Suprapubic skin (tissue), 4 donors: ENCODE data around the gene SLC8A2. TPM values are rescaled to one million over a fixed set of nuclear protein-coding genes. Genes with fewer than 3 reads are reported as not detected.

Source experiments
- DNase-seq, 2 donors: peaks; one replicate each; pipeline ENCODE4 v3.0.0-alpha.2; 2019; ENCODE audit warnings: low spot score in 2 of 2
- H3K27ac ChIP-seq: fragments of 200-600 bp; sonication (generic); one replicate; pipeline ENCODE4 v1.5.1; 2019
- H3K27me3 ChIP-seq: fragments of 200-600 bp; sonication (generic); one replicate; pipeline ENCODE4 v1.5.1; 2019
- H3K36me3 ChIP-seq: fragments of 200-600 bp; sonication (generic); one replicate; pipeline ENCODE4 v1.5.1; 2019
- H3K4me1 ChIP-seq: fragments of 200-600 bp; sonication (generic); one replicate; pipeline ENCODE4 v1.5.1; 2019
- H3K4me3 ChIP-seq: fragments of 200-600 bp; sonication (generic); one replicate; pipeline ENCODE4 v1.5.1; 2019; ENCODE audit warnings: mild to moderate bottlenecking
- H3K9me3 ChIP-seq: fragments of 200-600 bp; sonication (generic); one replicate; pipeline ENCODE4 v1.5.1; 2019
- EP300 ChIP-seq: sonication (generic); formaldehyde crosslinking; IDR thresholded peaks from one replicate; pipeline ENCODE4 v1.6.1; 2017; ENCODE audit warnings: antibody characterized with exemption
- POLR2A ChIP-seq, 2 donors: fragments of 450-650 bp; IDR thresholded peaks; one replicate each; pipeline ENCODE4 v1.6.1; 2017; ENCODE audit warnings: antibody characterized with exemption in 2 of 2, mild to moderate bottlenecking in 2 of 2, moderate library complexity in 2 of 2
- POLR2AphosphoS5 ChIP-seq, 3 donors: sonication (generic); formaldehyde crosslinking; IDR thresholded peaks; one replicate each; pipeline ENCODE4 v1.6.1; 2017; ENCODE audit warnings: antibody characterized with exemption in 3 of 3
- WGBS: methylation state at CpG from one replicate; pipeline ENCODE4 v1.1.5; 2018; 5-methylcytosine and 5-hydroxymethylcytosine counted together
- total RNA-seq, 4 donors: library from RNA; depleted of rRNA; stranded (reverse); fragments of >200 nt; gene quantifications; one replicate each; pipeline ENCODE4 v1.1.0, GENCODE V29; 2016
- TF ChIP-seq, protein P1 (sequence below), 2 donors: fragments of 200-600 bp in 1 of 2; fragments of 450-650 bp in 1 of 2; sonication (generic) in 1 of 2; IDR thresholded peaks; one replicate each; pipeline ENCODE4 v1.5.1; 2016 to 2019; ENCODE audit warnings: antibody characterized with exemption in 2 of 2, mild to moderate bottlenecking in 1 of 2, moderate library complexity in 1 of 2

SLC8A2 gene
- total RNA-seq, 4 donors from 2014 or later = 0.26 to 1.2 (median 0.38) TPM; not detected in 1

DNA sequence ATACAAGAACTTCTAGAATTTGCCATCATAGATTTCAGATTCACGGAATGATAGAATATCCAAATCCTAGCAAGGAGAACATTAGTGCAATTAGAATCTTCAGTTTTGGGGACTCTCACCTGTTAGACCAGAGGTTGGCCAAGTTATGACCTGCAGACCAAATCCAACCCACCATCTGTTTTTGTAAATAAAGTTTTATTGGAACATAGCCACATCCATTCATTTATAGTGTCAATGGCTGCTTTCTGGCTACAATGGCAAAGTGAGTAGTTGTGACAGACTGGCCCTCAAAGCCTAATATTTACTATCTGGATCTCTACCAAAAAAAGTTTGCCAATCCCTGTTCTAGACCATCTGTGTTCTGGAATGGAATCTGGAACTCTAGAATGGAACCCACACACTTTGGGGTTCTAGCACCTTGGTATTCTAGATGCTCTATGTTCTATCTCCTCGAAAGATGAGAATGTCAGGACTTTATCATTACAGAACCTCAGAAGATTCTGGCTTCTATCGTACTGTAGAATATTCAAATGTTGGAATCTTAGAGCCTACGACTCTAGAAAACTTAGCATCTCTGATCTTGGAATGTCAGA, 9.9 kb upstream of the SLC8A2 start:
- WGBS = 97% methylated on average over 4 of the region's 4 CpGs
- DNase-seq = no peak
- H3K27me3 ChIP-seq = no peaks in the 10 kb centered on the region
- H3K4me3 ChIP-seq = no peak overlapping the region
- peaks cover 24% of the 10 kb centered on the region for H3K4me1 ChIP-seq
- TF ChIP-seq EP300 (no peak), POLR2AphosphoS5 (IDR thresholded peaks at IDR 0.05) (no peak), POLR2A (IDR thresholded peaks at IDR 0.05) (no peak)
- TF ChIP-seq, protein P1, sequence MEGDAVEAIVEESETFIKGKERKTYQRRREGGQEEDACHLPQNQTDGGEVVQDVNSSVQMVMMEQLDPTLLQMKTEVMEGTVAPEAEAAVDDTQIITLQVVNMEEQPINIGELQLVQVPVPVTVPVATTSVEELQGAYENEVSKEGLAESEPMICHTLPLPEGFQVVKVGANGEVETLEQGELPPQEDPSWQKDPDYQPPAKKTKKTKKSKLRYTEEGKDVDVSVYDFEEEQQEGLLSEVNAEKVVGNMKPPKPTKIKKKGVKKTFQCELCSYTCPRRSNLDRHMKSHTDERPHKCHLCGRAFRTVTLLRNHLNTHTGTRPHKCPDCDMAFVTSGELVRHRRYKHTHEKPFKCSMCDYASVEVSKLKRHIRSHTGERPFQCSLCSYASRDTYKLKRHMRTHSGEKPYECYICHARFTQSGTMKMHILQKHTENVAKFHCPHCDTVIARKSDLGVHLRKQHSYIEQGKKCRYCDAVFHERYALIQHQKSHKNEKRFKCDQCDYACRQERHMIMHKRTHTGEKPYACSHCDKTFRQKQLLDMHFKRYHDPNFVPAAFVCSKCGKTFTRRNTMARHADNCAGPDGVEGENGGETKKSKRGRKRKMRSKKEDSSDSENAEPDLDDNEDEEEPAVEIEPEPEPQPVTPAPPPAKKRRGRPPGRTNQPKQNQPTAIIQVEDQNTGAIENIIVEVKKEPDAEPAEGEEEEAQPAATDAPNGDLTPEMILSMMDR (IDR thresholded peaks at IDR 0.05) = no peak
- H3K9me3 ChIP-seq = no peaks in the 10 kb centered on the region
- no peak overlapping the region for H3K27ac ChIP-seq
- H3K36me3 ChIP-seq = peaks cover 1% of the 10 kb centered on the region

DNA sequence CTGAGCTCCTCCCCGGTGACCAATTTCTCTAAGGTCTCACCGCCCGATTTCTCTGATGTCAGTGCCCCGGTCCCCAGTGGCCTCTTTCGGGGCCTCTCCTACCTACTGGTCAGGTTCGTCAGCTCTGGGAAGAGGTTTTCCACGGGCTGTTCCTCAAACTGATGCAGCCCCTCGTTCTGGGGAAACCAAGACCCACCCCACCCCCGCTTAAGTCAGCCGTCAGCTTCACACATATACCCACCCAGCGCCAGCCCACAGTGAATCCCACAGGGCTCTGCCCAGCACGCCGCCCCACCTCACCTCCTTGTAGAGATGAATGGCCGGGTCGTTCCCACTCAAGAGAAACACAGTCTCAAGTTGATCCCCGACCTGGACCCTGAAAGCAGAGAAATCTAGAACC, 9.0 kb upstream of the SLC8A2 start:
- 84% methylated on average over 13 of the region's 16 CpGs for WGBS
- TF ChIP-seq POLR2AphosphoS5 (IDR thresholded peaks at IDR 0.05) (no peak), POLR2A (IDR thresholded peaks at IDR 0.05) (no peak), EP300 (no peak)
- TF ChIP-seq, protein P1 (IDR thresholded peaks at IDR 0.05) = no peak
- no peak overlapping the region for H3K27ac ChIP-seq
- H3K4me3 ChIP-seq = no peak overlapping the region
- no peaks in the 10 kb centered on the region for H3K27me3 ChIP-seq
- DNase-seq = no peak
- H3K36me3 ChIP-seq = no peaks in the 10 kb centered on the region
- H3K4me1 ChIP-seq = peaks cover 24% of the 10 kb centered on the region
- no peaks in the 10 kb centered on the region for H3K9me3 ChIP-seq

DNA sequence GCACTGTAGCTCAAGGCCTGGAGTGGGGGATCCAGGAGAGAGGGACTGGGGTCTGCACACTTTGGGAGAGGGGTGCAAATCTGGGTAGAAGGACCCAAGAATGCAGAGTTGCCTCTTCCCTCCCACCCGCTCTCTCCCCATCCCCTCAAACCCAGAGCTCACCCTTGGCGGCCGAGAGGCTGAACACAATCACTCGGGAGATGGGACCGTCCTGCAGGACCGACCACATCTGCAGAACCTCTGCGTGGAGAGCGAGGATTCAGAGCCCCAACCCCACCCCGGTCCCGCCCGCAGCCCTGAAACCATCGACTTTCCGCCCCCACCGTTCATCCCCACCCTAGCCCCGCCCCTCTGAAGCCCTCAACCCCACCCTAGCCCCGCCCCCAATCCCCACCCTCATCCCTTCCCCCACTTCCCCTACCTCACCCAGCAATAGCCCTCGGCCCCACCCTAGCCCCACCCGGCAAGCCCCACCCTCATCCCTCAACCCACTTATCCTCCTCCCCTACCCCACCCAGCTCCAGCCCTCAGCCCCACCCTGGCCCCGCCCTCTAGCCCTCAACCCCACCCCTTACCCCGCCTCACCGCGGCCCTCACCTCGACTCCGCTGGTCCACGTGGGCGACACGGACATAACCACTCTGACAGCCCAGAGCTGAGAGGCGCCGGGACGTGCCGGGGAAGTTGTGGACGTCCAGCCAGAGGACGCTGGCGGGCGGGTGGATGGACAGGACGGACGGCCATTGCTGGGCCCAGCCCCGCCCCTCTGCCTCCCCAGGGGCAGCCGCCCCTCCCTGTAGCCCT, 8.2 kb upstream of the SLC8A2 start:
- H3K9me3 ChIP-seq = no peaks in the 10 kb centered on the region
- H3K36me3 ChIP-seq = no peaks in the 10 kb centered on the region
- H3K27me3 ChIP-seq = no peaks in the 10 kb centered on the region
- DNase-seq = no peak
- WGBS = 27% methylated on average over 24 of the region's 39 CpGs
- no peak overlapping the region for H3K4me3 ChIP-seq
- TF ChIP-seq EP300 = no peak
- TF ChIP-seq POLR2AphosphoS5 (IDR thresholded peaks at IDR 0.05) = no peak
- TF ChIP-seq, protein P1 (IDR thresholded peaks at IDR 0.05) = no peak
- TF ChIP-seq POLR2A (IDR thresholded peaks at IDR 0.05) = no peak
- no peak overlapping the region for H3K27ac ChIP-seq
- H3K4me1 ChIP-seq = peaks cover 20% of the 10 kb centered on the region

DNA sequence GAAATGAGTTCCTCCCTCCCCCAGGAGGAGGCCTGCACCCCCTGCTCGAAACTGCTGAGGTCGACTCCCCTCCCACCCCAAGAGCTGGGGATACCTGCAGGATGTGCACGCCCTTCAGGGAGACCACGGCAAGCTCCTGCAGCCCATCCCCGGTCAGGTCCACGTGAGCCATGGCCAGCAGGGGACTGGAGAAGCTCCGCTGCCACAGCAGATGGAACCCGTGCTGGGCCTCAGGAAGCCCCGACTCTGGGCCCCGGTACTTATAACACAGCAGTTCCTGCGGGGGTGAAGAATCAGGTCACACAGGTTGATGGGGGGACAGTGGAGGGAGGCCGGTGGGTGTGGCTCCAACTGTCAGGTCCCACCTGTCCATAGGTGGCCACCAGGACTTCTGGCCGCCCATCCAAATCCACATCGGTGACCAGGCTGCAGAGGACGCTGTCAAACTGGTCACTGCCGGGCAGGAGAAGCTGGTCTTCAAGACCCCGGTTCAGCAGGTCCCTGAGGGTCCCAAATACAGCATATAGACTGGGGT, 4.8 kb upstream of the SLC8A2 start:
- no peak overlapping the region for H3K4me3 ChIP-seq
- peak in 1 of 2 donors; percentile 58 for DNase-seq
- WGBS = 88% methylated on average over 10 of the region's 17 CpGs

More for the DNA sequence above, 4.8 kb upstream of the SLC8A2 start:
- TF ChIP-seq POLR2A (IDR thresholded peaks at IDR 0.05) (no peak), POLR2AphosphoS5 (IDR thresholded peaks at IDR 0.05) (no peak), EP300 (no peak)
- TF ChIP-seq, protein P1 (IDR thresholded peaks at IDR 0.05) = no peak
- H3K27me3 ChIP-seq = peaks cover 30% of the 10 kb centered on the region
- H3K4me1 ChIP-seq = peaks cover 21% of the 10 kb centered on the region
- H3K27ac ChIP-seq = no peak overlapping the region
- no peaks in the 10 kb centered on the region for H3K9me3 ChIP-seq
- H3K36me3 ChIP-seq = no peaks in the 10 kb centered on the region
